ENCODE measurements around the gene TSPO2.
"Not testable (repeated sequence)": the region's sequence is repeated elsewhere in the genome, so short reads cannot be mapped to it uniquely, and the experiment has no call there.

Gene TSPO2

DNA sequence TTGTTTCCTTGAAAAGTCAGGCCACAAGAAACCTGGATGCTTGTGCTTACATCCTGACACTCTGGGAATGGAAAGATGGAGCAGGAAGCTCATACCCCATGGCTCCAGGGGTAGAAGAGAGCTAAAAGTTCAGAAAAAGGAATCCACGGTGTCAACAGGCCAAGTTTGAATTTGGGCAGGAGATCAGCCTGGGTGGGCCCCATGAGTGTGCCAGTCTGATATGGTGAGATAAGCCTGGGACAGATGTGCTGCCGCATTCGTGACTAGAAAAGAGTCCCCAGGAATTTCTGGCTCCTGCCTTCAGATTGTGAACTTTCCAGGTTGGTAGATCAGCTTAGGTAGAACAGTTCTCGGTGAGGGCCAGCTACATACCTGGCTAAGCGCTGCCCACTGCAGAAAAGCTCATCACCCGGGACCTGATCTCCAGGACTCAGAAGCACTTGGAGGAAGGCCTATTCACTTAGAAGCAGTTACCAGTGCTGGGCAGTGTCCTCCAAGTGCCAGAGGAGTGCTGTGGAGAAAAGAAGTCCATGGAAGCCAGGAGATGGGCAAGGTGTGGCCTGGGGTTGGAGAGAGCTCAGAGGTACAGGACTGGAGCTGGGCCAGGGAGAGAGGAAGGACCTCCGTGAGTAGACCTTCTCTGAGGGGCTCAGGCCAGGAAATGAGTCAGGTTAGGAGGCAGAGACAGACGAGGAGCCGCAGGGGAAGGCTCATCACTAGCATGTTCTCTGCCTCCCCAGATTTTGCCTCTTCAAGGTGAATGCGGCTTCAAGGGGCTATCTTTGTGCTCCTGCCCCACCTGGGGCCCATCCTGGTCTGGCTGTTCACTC, at the start of gene TSPO2:
Gene TSPO2 (plus strand): TSS at position 242 of the 830 bp plus-strand sequence. CDS start 519 bp downstream, at position 761.
- DNase-seq (ENCODE audit: low read depth in 2 of 2): no peak

DNA sequence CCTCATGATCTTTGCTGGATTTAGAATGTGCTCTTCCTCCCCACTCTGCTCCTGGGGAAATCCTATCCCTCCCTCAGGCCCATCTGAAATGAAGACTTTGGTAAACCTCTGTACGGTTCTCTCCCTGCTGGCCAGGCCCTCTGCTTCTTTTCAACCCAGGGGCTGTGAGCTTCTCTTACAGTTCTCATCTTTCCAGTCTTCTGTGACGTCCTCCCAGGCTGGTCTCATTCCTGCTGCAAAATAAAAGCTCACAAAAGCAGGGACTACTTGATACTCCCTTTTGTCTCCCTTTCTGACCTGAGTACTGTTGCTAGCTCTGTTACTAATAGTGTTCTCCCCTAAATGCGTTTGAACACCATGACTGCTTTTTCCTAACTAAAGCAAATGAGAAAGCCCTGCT, 49.5 kb upstream of the TSPO2 start:
- no peak for DNase-seq (ENCODE audit: low read depth in 2 of 2)

- no peak for DNase-seq (ENCODE audit: low read depth in 2 of 2)
Measured at GRCh38 chr6:40996591-40997233, 45.6 kb upstream of the TSPO2 start.

DNA sequence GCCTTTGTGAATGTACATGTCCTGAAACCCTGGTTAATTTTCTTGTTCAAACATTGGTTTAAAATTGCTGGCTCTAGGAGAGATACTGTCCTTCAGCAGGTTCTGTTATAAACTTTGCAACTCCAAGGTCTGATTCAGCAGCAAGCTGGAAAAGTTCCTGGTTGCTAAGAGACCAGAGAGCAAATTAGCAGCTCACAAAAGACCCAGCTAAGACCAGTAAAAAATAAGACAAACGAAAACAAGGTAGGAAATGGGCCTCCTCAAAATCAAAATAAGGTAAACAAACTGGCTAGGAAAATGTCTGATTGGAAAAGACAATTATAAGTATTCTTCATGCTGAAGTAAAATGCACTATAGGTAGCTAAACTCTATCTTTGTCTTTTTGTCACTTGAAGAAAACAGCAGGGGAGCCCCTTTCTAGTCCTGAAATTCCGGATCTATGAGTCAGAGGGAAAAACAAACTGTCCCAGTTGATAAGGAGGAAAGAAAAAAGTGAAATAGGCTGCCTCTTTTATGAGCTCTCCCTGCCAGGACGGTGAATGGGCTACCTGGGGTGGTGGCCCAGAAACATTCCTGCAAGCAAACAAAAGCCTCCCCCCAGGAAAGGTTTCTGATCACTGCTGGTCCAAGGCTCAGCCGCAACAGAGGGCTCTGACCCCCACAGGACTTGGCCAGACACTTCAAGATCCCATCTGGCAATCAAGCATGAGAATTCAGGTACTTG, 44.9 kb upstream of the TSPO2 start:
- no peak for DNase-seq (ENCODE audit: low read depth in 2 of 2)

DNA sequence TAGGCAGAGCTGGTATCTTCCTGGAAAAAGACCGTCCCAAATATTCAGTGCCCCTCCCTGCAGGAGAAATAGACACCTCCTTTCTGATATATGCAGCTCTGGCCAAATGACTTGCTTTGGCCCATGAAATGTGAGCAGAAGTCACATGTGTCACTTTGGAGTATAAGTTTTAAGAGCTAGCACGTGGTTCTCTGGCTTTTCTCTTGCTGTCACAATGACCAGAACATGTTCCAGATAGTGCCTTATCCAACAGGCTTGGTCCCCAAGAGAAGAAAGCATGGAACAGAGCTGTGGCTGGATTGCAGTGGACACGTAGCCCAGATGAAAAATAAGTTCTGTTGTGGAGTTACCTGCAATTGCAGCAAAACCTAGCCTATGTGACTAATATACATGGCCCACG, 43.6 kb upstream of the TSPO2 start:
- no peak for DNase-seq (ENCODE audit: low read depth in 2 of 2)

- DNase-seq (ENCODE audit: low read depth in 2 of 2): no peak
Measured at GRCh38 chr6:40999569-40999968, 42.7 kb upstream of the TSPO2 start.

DNA sequence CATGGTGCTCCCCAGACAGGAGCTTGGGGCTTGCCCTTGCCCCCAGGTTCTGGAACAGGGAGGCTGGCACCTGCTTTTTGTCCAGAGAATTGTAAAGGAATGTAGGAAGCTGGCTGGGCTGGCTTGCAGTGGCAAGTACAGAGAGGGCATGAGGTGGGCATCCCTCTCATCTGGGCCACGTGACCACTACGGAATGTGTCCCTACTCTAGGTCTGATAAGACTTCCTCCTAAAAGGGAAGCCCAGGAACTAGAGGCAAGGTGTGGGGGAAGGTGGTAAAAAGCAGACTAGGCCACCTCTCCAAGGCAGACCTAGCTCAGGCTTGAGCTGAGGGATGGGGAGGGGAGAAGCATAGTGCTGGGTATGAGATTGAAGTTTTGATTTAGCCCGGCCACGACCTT, 42.0 kb upstream of the TSPO2 start:
- DNase-seq (ENCODE audit: low read depth in 2 of 2): no peak

DNA sequence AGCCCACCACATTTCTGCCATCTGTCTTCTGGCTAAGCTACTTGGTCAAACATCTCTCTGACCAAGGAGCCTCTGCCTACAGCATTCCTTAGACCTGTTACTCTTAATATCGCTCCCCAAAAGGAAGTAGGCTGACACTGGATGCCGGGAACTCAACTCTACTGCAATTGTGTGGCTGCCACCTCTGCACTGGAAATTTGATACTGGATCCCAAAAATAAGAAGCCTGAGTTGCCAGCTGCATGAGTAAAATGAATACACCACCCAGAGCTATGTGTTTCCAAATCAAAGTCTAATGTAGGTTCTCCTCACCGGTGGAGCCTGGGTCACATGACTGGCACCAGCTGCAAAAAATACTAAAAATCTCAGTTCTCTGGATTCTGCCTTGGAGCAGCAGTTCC, 40.1 kb upstream of the TSPO2 start:
- DNase-seq (ENCODE audit: low read depth in 2 of 2): no peak

DNA sequence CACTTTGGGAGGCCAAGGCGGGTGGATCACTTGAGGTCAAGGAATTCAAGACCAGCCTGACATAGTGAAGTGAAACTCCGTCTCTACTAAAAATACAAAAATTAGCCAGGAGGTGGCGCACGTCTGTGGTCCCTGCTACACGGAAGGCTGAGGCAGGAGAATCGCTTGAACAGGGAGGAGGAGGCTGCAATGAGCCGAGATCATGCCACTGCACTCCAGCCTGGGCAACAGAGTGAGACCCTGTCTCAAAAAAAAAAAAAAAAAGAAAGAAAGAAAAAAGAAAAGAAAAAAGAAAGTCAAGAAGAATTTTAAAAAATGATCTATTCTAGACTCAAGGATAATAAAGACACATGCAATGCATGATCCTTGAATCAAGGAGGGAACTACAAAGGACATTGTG, 36.0 kb upstream of the TSPO2 start:
- DNase-seq (ENCODE audit: low read depth in 2 of 2): peak; percentile 23 to 29

DNA sequence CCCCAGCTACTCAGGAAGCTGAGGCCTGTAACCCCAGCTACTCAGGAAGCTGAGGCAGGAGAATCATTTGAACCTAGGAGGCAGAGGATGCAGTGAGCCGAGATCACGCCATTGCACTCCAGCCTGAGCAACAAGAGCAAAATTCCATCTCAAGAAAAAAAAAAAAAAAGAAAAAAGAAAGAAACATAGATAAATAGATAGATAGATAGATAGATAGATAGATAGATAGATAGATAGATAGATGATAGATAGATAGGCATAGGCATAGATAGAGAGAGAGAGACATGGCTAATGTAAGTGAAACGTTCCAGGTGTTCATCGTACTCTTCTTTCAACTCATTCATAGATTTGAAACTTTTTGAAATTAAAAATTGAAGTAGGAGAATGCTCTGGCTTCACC, 35.3 kb upstream of the TSPO2 start:
- DNase-seq (ENCODE audit: low read depth in 2 of 2): not testable (repeated sequence)

- no peak for DNase-seq (ENCODE audit: low read depth in 2 of 2)
Measured at GRCh38 chr6:41008011-41008410, 34.3 kb upstream of the TSPO2 start.

DNA sequence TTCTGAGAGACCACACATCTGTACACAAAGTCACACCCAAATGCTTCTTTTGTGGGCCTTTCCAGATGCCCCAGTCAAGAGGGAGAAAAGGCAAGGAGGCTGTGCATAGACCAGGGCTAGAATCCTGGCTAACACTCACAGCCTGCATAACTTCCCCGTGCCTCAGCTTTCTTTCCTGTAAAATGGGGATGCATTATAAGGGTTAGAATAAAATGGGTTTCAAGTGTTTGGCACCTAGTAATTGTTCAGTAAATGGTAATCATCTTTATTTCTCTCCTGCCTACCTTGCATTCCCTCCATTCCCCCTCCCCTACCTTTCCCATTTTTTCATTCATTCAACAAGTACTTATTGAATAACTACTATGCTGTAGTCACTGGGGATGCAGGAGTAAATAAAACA, 32.6 kb upstream of the TSPO2 start:
- no peak for DNase-seq (ENCODE audit: low read depth in 2 of 2)

DNA sequence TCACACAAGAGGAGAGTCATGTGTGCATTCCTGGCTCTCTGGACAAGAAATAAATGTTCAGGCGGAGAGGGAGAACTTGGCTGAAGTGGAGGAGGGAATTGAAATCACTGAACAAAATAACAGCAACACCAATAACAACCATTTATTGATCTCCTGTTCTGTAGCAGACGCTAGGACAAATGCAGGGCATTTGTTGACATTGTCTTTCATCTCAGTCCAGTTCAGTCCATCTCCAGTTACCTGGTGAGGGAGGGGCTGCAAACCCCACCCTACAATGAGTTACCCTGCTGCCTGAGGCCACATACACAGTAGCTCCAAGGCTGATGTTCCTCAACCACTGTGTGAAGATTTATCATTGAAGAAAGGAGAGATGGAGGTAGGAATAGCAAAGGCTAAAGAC, 30.6 kb upstream of the TSPO2 start:
- no peak for DNase-seq (ENCODE audit: low read depth in 2 of 2)

- no peak for DNase-seq (ENCODE audit: low read depth in 2 of 2)
Measured at GRCh38 chr6:41013466-41014153, 28.7 kb upstream of the TSPO2 start.

DNA sequence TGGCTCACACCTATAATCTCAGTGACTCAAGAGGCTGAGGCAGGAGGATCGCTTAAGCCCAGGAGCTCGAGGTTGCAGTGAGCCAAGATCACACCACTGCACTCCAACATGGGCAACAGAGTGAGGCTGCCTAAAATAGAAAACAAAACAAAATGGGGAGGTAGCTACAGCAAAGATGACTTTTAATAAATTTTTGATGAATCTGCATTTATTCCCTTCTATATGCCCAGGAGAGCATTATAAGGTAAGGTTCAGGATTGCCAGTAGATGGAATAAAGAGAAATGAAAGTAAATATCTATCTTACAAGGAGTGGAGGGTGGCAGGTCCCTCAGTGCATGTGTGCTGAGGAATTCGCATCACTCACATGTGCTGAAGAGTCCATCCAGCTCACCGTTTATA, 27.5 kb upstream of the TSPO2 start:
- no peak for DNase-seq (ENCODE audit: low read depth in 2 of 2)

DNA sequence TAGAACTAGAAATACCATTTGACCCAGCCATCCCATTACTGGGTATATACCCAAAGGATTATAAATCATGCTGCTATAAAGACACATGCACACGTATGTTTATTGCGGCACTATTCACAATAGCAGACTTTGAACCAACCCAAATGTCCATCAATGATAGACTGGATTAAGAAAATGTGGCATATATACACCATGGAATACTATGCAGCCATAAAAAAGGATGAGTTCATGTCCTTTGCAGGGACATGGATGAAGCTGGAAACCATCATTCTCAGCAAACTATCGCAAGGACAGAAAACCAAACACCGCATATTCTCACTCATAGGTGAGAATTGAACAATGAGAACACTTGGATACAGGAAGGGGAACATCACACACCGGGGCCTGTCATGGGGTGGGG, 26.4 kb upstream of the TSPO2 start:
- not testable (repeated sequence) for DNase-seq (ENCODE audit: low read depth in 2 of 2)

- DNase-seq (ENCODE audit: low read depth in 2 of 2): no peak
Measured at GRCh38 chr6:41017663-41018062, 24.6 kb upstream of the TSPO2 start.

GRCh38 chr6:41021832-41022231, 20.4 kb upstream of the TSPO2 start:
- DNase-seq (ENCODE audit: low read depth in 2 of 2): no peak

DNA sequence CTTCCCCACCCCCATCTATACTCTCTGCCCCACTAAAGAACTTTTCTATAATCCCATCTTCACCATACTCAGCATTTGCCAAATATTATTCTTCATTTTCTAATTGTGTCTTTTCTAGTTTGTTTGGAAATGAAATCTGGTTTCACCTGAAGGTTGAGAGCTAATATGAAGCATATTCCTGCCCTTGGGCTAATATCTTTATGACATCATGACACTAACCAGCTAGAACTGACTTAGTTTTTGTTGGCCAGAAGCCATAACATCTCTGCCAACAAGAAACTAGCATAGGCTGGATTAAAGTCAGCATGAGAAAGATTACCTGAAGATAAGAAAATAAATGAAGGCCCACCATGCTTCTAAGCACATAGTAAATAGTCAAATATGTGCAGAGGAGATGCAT, 20.0 kb upstream of the TSPO2 start:
- no peak for DNase-seq (ENCODE audit: low read depth in 2 of 2)

DNA sequence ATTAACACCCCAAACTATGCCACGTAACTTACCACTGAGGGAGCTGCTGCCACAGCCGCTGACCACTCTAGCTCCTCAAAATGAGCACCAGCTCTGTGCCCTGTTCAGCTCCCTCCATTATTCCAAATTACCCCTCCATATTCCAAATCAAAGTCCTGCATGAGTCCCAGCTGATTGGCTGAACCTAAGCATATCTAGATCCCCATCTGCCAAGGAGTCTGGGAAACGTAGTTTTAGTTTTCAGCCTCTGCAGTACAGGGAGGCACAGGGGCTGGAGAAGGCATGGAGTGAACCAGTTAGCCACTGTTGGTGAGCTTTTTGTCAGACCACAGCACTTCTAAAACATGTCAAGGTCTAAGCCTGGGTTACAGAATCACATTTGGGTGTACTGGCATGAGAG, 19.2 kb upstream of the TSPO2 start:
- no peak for DNase-seq (ENCODE audit: low read depth in 2 of 2)

- DNase-seq (ENCODE audit: low read depth in 2 of 2): no peak
Measured at GRCh38 chr6:41025966-41026530, 16.2 kb upstream of the TSPO2 start.

- no peak for DNase-seq (ENCODE audit: low read depth in 2 of 2)
Measured at GRCh38 chr6:41027241-41027640, 15.0 kb upstream of the TSPO2 start.

All from stimulated activated CD8-positive, alpha-beta memory T cell treated with anti-CD3 and anti-CD28 coated beads, Interleukin-2, amount 100 ng/mL, for 1 hour (primary cell).